HUDEP-2 (cell line): Measurements from ENCODE around the gene LRP2.
"Not testable (repeated sequence)": the region's sequence is repeated elsewhere in the genome, so short reads cannot be mapped to it uniquely, and the experiment has no call there.

Experiments used
- DNase-seq, 76 experiments: peaks; one replicate each; lab custom pipeline; 2025; ENCODE audit not compliant: unreplicated experiment in 76 of 76; lab: John Stamatoyannopoulos, UW

The LRP2 gene

GRCh38 chr2:169302364-169302763 lies 60.0 kb downstream of the LRP2 start:
- no peak for DNase-seq

- DNase-seq = no peak
Observed at GRCh38 chr2:169301596-169302335, 60.6 kb downstream of the LRP2 start.

- DNase-seq = no peak
Observed at GRCh38 chr2:169300636-169301530, 61.5 kb downstream of the LRP2 start.

GRCh38 chr2:169298007-169298406 lies 64.3 kb downstream of the LRP2 start:
- DNase-seq = no peak

- DNase-seq = no peak
Observed at GRCh38 chr2:169294001-169294675, 68.2 kb downstream of the LRP2 start.

- DNase-seq = no peak
Observed at GRCh38 chr2:169291517-169291916, 70.8 kb downstream of the LRP2 start.

GRCh38 chr2:169290433-169290832 lies 71.9 kb downstream of the LRP2 start:
- DNase-seq = no peak

- no peak for DNase-seq
Observed at GRCh38 chr2:169287666-169288065, 74.7 kb downstream of the LRP2 start.

- DNase-seq = no peak
Observed at GRCh38 chr2:169286624-169287231, 75.6 kb downstream of the LRP2 start.

GRCh38 chr2:169285531-169286235 lies 76.7 kb downstream of the LRP2 start:
- no peak for DNase-seq

GRCh38 chr2:169280502-169280901 lies 81.8 kb downstream of the LRP2 start:
- no peak for DNase-seq

- no peak for DNase-seq
Observed at GRCh38 chr2:169275696-169276444, 86.5 kb downstream of the LRP2 start.

GRCh38 chr2:169272010-169272409 lies 90.3 kb downstream of the LRP2 start:
- DNase-seq = no peak

- not testable (repeated sequence) for DNase-seq
Observed at GRCh38 chr2:169270574-169270973, 91.8 kb downstream of the LRP2 start.

GRCh38 chr2:169265591-169265990 lies 96.7 kb downstream of the LRP2 start:
- no peak for DNase-seq

- no peak for DNase-seq
Observed at GRCh38 chr2:169260846-169261642, 101.3 kb downstream of the LRP2 start.

GRCh38 chr2:169260246-169260645 lies 102.1 kb downstream of the LRP2 start:
- no peak for DNase-seq

- DNase-seq = no peak
Observed at GRCh38 chr2:169259402-169259801, 102.9 kb downstream of the LRP2 start.
